Panc1 (cell line): ENCODE measurements around the gene RAB22A.

Experiments used
- CTCF ChIP-seq: fragments of 450-650 bp; IDR thresholded peaks from 2 replicates; pipeline ENCODE4 v1.5.1; 2017; ENCODE audit warnings: mild to moderate bottlenecking
- POLR2AphosphoS5 ChIP-seq: IDR thresholded peaks from 2 replicates; pipeline ENCODE4 v1.6.1; 2012; ENCODE audit warnings: mild to moderate bottlenecking, low read depth, low read length, moderate library complexity
- REST ChIP-seq, 2 experiments: IDR thresholded peaks; 2 replicates each; pipeline ENCODE4 v1.6.1; 2011 to 2012; ENCODE audit warnings: low read depth in 2 of 2, control low read depth in 1 of 2, low read length in 1 of 2, mild to moderate bottlenecking in 1 of 2, moderate library complexity in 1 of 2; ENCODE audit not compliant: insufficient read depth in 1 of 2

DNA sequence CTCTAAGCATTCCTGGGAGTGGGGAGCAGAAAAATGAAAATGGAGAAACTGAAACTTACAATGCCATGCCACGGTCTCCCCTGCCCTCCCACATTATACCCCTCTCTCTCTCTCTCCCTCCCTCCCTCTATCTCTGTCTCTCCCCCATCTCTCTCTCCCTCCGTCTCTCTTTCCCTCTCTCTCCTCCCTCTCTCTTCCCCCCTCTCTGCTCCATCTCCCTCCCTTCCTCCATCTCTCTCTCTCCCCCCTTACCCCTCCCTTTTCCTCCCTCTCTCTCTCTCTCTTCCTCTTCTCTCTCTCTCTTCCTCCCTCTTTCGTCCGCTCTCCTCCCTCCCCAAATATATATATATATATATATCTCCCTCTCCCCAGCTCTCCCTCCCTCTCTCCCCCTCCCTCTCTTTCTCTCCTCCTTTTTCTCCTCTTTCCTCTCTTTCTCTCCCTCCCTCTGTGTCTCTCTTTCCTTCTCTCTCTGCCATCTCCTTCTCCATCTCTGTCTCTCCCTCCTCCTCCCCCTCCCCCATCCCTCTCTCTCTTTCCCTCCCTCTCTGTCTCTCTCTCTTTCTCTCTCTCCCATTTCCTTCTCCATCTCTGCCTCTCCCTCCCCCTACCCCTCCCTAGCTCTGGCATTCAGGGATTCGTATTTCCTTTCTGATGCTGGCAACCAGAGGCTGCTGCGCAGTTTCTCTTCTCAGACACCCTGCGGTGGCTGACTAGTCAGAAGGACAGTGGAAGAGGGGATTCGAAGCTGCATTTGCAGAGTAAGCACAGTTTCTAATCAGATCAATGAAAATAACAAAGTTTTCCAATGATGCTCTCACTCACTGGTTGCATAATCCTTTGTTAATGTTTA is 65.6 kb downstream of the RAB22A start:
- no peak for TF ChIP-seq CTCF
- no peak for TF ChIP-seq POLR2AphosphoS5
- no peak for TF ChIP-seq REST (IDR thresholded peaks at IDR 0.05; ENCODE audit: insufficient read depth in 1 of 2, low read depth in 2 of 2, low read length in 1 of 2)
